GM21447 (cell line): ENCODE measurements around the gene MED13L.
A peak's percentile ranks its signal among the peaks of the same experiment; 100 is the strongest.

Experiments
- ATAC-seq: cut with Tn5 transposase; IDR thresholded peaks from one replicate; pipeline ENCODE4 v1.9.1; 2021; ENCODE audit not compliant: unreplicated experiment

Gene MED13L

GRCh38 chr12:116280595-116281290 lies 3.2 kb upstream of the MED13L start:
- ATAC-seq, result no peak

- no peak for ATAC-seq
Measured at GRCh38 chr12:116278667-116279066, 1.2 kb upstream of the MED13L start.

DNA sequence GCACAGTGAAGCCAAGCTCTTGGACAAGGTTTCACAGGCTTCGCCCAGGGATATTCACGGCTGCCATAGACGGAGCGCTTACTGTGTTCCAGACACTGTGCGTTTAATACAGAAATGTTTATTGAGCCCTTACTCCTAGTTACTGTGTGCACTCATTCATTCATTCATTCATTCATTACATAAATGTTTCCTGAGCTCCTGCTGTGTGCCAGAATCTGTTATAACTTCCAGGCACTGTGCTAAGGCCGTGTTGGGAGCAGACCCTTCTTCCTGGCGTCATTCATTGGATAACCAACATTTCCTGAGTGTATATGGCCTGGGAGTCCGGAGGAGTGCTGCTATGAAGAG lies 760 bp upstream of the MED13L start:
- ATAC-seq, result no peak

GRCh38 chr12:116276652-116277466 lies 634 bp downstream of the MED13L start:
- peak; percentile 33 for ATAC-seq

DNA sequence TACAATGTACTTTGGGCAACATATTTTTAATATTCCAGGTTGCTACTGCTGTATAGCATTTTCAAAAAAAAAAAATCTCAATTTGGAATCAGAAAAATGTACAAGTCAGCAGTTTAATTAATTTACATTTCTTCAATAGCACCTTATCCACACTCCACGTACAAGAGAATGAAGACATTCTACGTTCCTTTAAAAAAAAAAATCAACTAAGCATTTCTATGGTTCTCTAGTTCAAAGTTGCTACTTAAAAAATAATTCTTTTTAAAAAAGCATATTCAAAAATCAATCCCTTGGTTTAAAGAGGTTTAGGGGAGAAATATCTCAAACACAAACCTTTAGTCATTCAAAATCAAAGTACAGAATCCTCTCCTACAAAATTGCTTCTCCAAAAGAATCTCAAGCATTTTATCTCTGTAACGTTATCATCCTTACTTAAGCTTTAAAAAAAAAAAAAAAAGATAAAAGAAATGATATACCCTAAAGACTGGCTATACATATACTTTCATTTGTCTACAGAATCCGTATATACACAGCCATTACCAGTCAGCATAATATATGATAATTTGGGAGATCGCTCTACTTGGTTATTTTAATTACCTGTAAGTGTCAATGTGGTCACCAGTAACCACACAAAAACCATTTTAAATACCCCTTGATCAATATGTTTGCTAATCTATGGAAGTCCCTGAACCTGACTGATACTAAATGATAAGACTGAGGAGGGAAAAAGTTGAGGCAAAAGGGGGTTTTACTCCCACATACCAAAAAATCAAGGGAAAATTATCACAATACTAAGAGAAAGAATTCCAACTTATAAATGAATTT lies 2.7 kb downstream of the MED13L start:
- no peak for ATAC-seq

- ATAC-seq, result no peak
Measured at GRCh38 chr12:116273813-116274550, 3.5 kb downstream of the MED13L start.

- ATAC-seq, result no peak
Measured at GRCh38 chr12:116267948-116268347, 9.5 kb downstream of the MED13L start.

GRCh38 chr12:116266631-116267349 lies 10.7 kb downstream of the MED13L start:
- no peak for ATAC-seq

DNA sequence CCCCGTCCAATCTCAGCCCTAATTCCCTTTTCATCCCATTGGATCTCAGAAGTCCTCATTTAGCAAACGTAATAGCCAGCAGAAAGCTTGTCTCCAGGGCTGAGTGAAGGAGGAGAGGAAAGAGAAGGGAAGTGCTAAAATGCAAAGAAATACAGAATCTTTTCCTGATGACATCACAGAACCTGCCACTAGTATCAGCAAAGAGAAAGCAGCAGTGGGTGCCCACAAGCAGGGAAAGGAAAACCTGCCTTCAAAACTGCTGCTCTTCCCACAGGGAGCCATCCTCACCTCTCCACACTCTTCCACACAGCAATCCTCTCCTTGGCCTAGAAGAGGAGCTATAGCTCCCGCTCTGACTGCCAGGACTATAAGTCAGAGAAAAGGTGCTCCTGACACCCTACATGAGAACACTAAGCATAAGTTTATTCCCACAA lies 11.3 kb downstream of the MED13L start:
- ATAC-seq, result no peak

DNA sequence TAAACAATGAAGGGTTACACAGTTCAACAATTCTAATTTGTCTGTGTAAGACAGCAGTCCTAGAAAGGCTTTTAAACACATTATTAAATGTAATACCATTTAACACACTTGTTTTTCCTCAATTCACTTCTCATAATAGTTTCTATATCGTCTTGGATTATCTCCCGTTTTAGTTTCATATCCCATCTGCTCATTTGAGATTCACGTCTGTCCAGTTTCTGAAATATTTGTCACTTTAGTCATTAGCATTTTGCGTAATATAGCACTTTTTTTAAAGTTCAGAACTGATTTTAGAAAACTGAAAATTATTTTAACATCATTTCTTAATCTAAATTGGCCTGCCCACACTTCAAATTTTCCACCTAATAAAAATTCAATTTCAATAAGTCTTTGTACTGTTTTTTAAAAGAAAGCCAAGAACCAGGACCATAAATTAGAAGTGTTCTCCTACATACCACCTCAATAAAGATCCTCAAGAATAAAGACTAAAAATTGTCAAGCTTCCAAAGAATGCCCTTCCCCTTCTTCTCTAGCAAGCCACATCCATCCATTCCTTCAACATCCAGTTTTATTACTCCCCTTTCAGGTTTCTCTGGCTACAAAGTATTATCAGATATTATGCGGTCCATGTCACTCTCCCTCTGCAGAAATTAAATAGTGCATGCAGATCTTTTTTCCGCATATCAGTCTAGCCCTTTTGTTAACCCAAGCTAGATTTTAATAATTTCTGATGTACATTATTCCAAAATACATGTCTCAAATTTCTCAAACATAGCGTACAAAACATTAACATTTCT lies 11.9 kb downstream of the MED13L start:
- no peak for ATAC-seq

DNA sequence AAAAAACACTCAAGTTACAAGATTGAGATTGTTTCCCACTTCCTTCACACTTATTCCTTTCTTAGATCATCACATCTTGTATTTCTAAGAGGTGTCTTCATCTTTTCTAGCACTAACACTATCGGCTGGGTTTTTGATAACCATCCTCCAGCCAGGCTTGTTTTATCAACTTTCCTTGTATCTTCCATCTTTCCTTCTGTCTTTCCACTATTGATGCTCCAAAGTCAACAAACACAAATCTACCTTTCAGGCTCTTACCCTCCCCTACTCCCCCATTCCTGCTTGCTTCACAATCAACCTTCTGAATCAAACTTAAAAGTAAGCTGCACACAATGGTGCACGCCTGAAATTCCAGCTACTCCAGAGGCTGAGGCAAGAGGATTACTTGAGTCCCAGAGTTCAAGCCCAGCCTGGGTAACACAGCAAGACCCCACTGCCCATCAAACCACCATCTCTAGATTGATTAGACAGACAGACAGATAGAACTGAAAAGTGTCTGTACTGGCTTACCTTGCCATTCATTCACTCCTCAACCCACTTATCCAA lies 12.9 kb downstream of the MED13L start:
- ATAC-seq, result no peak

- ATAC-seq, result no peak
Measured at GRCh38 chr12:116263844-116264243, 13.6 kb downstream of the MED13L start.

- ATAC-seq, result no peak
Measured at GRCh38 chr12:116263431-116263830, 14.1 kb downstream of the MED13L start.

DNA sequence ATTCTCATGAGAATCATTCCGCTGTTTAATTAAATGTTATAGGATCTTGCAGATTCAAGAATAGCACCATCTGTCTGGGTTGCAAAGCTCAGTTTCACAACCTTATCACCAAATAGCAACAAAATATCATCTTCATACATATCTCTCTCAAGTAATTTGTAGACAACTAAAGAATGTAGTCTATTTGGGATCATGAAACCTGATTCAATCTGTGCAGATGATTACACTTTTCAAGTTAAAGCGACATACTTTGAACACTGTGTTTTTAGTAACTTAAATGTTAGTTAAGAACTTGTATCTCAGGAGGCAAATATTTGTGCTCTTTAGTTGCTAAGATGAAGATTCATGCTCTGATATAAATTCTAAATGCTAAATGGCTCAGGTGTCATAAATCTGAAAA lies 14.8 kb downstream of the MED13L start:
- no peak for ATAC-seq

DNA sequence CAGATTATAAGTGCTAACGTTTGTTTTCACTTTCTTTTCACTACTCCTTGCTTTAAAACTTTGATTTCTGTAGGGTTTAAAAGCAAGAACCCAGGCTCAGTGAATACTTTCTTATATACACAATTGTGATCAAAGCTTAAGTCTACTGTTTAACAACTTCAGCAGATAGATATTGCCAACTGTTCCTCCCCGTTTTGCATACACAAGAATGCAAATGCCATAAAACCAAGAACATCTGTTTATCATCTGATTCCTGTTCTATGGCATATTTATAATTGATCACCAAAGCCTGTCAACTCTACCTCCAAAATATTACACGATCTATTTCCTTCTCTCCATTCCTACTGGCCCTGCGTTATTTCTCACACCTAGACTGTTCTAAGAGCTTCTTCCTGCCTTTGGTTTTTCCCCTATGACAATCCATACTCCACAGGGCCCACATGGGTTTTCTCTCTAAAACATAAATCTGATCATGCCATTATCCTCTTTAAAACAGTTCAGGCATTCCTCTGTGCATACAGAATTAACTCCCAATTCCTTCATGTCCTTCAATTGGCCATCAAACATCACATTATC lies 15.9 kb downstream of the MED13L start:
- no peak for ATAC-seq

GRCh38 chr12:116259800-116260577 lies 17.5 kb downstream of the MED13L start:
- ATAC-seq, result no peak

DNA sequence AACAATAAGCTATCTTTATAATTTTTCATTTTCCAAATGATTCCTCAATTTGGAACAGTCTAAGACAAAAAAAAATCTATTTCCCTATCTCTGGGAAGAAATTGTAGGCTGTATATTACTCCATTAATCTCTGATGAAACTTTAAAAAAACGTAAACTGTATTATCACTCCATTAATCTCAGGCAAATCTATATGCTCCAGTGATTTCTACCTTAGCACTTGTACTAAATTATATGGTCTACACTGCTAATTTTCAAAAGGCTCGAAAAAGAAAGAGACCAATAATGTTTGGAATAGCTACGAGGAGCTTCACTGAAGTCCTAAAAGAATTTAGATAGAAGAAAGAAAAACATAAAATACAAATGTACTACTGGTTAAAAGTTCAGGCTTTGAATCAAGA lies 19.7 kb downstream of the MED13L start:
- ATAC-seq, result no peak

DNA sequence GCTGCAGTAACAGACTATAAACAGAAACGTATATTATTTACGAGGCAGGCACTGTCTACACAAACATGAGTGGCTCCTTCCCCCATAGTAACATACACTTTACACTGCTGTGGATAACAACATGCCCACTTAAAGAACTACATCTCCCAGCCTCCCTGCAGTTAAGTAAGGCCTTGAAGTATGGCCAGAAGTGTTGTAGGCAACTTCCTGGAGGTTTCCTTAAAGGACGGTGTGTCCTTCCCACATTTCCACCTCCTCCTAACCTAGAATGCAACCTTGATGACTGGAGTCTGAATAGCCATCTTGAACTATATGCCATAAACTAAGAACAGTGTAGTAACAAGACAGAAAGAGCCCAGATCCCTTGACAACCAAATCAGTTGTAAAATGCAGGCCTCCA lies 20.3 kb downstream of the MED13L start:
- ATAC-seq, result no peak
